Activated CD4-positive, alpha-beta T cell treated with anti-CD3 and anti-CD28 coated beads for 48 hours (primary cell): ENCODE results near the gene SERINC3.

Experiments
- DNase-seq: peaks from one replicate; pipeline ENCODE4 v3.0.0-alpha.2; 2020

Gene SERINC3

DNA sequence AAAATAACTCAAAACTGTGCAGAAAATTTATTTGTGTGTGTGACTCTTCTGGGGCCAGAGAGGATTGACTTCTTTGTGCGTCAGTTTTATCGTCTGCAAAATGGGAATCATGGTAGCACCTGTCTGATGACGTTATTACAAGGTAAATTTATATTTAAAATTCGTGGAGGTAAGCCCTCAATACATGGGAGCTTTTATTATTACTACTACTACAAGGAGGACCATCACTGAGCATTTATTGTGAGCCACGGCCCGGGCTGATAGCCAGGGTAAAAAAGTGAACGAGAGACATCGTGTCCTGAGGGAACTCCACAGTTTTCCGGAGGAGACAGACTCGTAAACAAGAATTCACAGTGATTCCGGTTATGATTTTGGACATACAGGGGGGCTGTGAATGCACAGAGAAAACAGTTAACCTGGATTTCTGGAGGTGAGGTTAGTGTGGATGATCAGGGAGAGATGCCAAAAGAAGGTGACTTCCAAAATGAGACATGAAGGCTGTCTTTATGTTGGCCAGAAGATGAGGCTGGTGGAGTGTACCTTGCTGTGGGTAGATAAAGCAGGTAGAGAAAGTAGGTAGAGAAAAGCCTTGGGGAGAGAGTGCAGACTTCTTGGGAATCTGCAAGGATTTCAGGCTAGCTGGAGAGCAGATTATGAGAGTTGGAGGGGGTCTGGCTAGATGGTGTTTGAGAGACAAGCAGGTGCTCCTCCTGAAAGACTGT is 10.6 kb upstream of the SERINC3 start:
- no peak for DNase-seq

DNA sequence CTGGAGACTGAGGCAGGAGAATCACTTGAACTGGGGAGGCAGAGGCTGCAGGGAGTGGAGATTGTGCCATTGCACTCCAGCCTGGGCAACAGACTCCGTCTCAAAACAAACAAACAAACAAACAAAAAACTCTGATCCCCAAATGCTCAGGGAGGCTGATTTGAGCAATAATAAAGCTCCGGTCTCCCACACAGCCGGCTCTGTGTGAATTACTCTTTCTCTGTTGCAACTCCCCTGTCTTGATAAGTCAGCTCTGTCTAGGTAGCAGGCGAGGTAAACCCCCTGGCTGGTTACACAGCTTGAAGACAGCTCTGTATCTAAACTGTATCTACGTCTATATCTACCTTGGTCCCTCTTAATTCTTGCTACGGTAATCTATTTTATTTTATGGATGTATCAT is 6.4 kb upstream of the SERINC3 start:
- DNase-seq = no peak

DNA sequence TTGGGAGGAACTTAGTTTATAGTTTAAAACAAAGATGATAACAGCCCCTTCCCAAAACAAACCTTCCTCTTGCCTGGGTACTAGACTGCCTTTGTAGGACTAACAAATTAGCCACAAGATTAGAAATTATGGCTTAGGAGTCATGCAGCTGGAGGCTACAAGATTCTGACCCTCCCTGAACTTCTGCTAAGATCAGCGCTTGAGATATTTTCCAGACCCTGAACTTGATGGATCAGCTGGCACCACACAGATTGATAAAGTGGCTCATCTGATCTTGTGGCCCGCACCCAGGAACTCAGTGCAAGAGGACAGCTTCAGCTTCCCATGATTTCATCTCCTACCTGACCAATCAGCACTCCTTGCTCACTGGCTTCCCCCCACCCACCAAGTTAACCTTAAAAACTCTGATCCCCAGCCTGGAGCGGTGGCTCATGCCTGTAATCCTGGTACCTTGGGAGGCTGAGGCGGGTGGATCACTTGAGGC is 5.9 kb upstream of the SERINC3 start:
- no peak for DNase-seq

DNA sequence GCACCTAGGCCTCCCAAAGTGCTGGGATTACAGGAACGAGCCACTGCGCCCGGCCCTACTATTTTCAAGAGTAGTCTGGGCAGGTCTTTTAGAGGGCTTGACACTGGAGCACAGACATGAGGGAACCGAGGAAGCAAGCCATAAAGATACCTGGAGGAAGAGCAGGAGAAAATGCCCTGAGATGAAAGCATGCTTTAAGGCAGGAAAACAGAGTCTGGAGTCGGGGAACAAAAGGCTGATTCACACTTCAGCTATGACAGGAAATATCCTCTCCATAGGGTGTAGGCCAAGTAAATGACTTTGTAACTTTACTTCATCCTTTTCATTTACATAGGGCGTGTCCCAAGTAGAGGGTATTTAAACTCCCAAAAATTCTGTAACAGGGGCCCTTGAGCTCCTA is 4.3 kb upstream of the SERINC3 start:
- DNase-seq = no peak

DNA sequence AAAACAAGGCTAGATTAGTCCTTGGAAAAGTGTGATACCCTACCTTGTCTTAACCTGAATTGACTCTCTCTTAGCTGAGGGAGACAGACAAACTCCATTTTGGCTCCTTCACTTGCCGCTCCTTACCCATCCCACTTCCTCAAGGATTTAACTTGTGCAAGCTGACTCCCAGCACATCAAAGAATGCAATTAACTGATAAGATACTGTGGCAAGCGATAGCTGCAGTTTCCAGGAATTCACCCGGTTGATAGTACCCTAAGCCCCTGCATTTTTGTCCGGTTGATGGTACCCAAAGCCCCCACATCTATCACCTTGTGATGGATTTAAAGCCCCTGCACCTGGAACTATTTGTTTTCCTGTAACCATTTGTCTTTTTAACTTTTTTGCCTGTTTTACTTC is 1.9 kb upstream of the SERINC3 start:
- no peak for DNase-seq

DNA sequence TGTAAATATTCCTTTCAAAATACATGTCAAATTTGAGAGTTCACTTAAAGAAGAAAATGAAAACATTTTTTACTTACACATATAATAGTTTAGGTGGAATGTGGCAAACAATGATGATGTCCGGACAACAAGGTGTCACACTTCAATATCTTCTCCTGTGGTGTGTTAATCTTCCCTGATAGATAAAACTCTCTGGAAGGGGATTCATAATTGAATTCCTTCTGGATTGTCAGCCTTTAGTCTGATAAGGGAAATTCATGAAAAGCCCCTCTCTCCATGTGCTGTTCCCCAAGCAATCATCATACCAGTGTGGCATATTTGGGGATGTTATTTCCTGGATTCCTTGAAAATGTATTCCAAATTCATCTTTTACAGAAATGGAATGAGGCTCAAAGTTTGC is 971 bp upstream of the SERINC3 start:
- no peak for DNase-seq

DNA sequence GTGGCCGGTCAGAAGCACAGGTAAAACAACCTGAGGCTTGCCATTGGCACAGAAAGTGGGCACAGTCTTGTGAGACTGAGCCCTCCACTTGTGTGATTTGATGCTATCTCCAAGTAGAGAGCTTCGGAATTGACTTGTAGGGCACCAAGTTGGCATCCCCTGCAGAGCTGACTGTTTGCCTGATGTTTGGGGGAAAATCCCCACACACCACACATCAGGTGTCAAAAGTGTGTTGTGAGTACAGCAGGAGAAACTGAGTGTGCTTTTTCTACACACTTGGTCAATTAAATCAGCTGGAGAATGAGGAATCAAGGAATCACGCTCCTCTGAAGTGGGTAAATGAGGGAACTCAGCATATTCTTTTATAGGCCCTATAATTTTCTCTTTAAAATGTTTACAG is 989 bp downstream of the SERINC3 start:
- DNase-seq = no peak

DNA sequence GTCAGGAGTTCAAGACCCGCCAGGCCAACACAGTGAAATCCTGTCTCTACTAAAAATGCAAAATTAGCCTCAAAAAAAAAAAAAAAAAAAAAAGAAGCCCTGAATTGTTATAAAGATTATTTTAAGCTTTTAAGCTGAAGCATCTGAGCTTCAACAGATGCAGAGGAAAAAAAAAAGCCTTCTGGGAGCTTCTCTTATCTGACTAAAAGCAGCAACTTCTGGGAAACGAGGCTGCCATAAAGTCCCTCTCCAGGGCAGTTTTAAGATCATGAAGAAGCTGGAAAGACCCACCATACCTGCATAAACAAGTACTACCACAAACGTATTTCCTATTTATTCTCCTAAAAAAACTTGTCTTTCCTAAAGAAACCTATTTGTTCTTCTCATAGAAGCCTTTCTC is 3.6 kb downstream of the SERINC3 start:
- no peak for DNase-seq

DNA sequence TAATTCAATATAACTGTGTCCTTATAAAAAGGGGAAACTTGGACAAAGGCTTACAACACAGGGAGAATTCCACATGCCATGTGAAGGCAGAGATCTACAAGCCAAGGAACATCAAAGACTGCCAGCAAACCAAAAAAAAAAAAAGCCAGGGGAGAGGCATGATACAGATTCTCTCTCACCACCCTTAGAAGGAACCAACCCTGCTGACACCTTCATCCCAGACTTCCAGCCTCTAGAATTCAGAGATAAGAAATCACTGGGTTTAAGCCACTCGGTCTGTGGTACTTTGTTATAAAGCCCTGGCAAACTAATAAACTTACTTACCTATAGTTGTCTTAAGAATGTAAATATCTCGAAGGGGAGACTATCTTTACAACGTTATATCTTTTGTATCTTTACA is 4.4 kb downstream of the SERINC3 start:
- DNase-seq = no peak

DNA sequence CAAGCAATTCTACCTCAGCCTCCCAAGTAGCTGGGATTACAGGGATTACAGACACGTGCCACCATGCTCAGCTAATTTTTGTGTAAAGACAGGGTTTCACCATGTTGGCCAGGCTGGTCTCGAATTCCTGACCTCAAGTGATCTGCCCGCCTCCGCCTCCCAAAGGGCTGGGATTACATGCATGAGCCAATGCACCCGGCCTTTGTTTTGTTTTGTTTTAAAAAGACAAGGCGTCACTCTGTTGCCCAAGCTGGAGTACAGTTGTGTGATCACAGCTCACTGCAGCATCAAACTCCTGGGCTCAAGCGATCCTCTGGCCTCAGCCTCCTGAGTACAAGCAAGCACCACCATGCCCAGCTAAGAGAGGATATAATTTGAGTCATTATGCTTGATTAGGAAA is 5.4 kb downstream of the SERINC3 start:
- no peak for DNase-seq

DNA sequence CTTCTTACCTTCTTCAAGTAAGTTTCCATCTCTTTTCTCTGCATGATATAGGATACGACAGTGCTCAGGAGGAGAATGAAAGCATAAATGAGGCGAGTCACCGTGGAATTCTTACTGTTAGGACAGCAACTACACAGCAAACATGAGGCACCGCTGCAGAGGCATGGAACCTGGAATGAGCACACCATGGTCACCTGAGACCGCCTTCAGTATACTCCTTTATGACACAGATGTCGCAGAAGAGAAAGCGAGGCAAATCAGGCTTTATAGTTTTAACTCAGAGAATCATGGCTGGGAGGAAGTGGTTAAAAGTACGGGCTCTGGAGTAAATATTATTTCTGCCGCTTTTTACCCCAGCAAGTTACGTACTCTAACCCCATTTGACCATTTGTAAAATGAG is 8.0 kb downstream of the SERINC3 start:
- no peak for DNase-seq

DNA sequence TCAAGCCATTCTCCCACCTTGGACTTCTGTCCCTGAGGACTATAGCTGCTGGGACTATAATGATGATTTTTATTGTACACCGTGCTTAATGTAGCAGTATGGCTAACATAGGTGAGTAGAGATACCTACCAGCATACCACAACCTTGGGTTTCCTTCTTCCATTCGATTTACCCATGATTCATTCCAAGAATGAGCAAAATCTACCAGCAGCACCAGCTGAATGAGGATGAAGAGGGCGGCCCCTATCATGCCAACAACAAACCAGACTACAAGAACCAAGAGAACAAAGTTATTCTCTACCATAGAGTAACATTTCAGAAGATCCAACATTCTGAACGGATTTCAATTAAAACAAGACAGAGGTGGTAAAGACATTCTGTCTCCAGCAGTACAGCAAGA is 12.1 kb downstream of the SERINC3 start:
- no peak for DNase-seq

DNA sequence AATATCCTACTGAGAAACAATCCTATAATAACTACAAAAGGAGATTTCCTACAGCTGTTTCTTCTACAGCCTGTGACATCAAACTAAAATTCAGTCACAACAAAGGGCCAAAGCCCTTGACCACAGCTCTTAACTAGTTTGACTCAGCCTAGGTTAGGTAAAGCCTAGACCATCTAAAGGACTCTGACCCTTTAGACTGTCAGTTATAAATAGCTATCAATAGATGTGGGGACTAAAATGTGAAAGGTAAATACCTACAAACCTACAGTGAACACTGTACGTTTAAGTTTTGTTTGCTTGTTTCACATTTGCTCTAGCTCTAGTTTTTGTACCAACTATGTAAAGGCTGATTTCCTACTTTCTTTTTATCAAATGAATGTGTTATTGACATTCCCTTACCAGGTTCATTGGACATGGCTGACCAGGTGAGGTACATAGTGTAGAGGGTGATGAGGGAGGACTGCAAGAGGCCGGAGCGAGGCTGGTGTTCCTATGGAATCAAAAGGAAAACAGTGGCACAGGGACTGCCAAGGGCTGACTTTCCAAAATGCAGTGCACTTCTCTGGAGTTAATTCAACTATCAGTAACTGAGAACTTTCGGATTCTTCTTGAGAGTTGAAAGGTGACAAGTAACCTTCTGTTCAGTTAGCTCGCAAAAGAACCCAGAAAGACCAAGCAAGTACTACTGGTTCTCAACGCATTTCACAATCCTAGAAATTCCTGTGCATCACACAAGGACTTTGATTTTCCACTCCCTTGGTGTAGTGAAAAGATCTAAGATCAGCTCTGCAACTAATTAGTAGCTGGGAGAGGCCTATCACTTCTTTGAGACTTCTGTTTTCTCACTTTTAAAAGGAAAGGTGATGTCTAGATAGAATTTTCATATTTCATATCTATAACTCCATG is 17.2 kb downstream of the SERINC3 start:
- no peak for DNase-seq

DNA sequence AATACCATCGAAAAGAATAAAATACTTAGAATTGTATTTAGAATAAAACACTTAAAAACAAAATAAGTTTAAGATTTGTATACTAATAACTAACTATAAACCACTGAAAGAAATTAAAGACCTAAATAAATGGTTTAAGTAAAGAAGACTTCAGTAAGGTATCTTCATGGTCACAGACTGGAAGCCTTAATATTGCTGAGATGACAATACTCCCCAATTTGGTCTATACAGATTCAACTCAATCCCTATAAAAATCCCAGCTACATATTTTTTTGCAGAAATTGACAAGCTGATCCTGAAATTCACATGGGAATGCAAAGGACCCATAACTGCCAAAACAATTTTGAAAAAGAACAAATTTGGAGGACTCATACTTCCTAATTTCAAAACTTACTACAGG is 18.9 kb downstream of the SERINC3 start:
- DNase-seq = no peak

DNA sequence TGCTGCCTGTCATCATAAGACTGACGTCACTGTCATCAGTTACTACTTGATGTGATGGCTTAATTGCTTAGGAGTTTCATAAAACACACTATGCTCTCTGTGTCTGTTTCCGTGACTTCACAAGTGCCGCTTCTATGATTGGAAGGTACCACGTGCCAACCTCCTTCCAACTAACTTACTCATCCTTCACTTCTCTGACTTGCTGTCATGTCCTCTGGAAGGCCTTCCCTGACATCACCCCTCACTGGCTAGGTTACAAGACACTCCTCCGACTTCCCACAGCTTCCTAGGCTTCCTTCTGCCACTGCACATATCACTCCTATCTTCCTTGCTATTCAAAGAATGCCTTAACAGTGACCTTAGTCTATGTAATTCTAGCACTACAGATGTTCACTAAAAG is 20.4 kb downstream of the SERINC3 start:
- no peak for DNase-seq

DNA sequence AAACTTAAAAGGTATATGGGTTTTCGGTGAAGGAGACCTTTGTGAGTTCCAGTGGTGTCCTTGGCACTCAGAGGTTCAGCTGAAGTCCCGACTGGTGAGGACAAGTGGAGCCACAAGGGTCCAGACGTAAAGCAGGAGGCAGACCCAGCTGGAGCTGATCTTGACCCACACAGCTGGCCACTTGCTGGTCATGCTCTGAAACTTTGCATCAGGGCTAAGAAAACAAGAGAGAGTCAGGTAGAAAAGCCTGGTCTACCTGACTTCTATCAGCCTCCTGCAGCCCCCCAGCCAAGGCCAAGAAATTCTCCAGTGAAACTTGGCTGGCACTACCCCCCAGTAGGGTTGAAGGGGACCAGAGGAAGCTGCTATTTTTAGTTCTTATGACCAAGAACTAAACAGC is 21.6 kb downstream of the SERINC3 start:
- no peak for DNase-seq

DNA sequence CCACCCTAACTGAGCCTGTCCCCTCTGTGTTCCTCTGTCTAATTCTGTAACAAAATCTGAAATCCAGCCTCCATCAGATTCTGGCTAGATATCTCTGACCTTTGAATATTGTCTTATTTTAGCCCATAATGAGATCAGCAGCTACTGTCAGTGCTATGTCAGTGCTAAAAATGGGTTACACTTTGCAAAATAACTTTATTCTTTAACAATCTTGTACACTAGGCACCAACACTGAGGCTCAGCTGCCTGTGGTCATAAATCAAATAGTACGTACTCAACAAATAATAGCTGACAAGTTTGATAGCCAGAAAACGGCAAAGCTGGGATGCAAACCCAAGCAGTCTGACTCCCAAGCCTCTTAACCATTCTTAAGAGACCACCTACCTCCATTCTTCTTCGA is 24.1 kb downstream of the SERINC3 start:
- DNase-seq = no peak

DNA sequence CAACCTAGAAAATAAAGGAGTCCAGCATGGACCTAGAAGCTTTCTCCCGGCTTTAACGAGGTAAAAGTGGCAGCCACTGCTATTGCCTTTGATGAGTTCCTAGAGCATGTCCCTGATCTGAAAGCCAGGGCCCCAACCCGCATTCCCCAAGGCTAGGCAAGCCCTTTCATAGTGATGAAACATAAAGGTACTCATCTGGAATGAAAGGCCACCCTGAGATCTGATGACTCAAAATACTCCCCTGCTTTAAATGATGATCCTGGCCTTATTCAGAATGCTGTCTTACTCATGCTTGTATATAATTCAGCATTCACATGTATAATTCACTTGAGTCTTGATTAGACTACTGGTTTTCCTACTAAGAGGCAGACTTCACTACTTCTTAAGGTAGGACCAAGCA is 24.9 kb downstream of the SERINC3 start:
- DNase-seq = peak; percentile 70

DNA sequence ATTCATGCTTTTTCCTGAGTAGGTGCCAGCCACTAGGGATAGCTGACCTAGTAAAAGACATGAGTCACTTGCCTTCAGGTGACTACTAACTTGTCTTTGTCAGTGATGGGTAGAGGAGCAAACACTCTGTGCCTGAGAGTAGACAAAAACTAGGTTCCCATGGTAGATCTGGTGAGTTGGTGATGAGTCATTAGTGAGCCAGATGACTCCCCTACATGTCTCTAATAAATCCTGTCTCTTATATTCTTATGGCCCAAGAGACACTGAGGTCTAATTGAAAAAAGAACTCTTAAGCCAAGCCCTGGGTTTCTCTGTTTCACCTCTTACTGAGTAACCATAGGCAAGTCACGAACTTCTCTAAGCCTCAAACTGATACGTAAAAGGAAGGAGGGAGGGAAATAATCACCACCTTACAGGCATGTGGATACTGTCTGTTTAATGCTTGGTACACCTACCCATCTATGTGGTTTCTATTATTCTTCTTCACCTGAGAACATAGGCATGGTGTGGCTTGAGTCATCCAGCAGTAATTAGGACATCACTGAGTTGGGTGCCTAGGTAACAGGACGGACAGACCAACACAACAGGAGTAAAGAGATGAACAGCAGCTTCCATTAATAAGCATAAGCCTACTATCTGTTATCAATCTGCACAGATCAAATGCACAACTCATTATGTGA is 25.9 kb downstream of the SERINC3 start:
- DNase-seq = peak; percentile 34

DNA sequence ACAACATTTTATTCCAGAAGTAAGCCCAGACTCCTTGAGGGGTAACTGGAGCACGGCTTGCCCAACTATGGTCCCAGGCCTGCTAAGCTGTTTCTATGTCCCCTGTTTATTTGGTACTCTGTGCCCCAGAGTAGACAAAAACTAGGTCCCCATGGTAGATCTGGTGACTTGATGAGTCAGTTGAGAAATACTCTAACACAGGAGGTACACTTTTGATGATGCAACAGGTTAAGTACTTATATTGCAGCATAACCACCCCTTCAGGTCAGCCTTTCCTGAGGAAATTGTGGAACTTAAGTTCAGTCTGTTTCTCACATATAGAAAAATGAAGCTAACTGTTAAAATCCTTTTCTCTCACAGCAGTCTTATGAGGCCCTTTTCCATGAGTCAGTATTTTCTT is 26.6 kb downstream of the SERINC3 start:
- no peak for DNase-seq

DNA sequence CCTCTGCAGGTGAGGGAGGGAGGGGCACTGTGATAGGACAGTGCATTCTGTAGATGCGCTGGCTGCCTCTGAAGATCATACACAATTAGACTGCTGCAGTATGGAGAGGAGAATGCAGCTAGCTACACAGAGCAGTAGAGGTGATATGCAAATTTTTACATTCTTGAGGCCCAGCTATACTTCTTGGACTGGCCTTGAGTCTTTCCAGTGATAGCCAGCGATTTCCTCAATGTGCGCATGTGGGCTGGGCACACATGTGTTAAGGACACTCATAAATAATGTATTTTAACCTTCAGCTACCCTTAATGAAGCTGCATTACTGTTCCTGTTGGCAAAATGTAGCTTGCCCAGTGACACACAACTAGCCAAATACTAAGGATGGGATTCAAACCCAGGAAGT is 27.2 kb downstream of the SERINC3 start:
- no peak for DNase-seq

DNA sequence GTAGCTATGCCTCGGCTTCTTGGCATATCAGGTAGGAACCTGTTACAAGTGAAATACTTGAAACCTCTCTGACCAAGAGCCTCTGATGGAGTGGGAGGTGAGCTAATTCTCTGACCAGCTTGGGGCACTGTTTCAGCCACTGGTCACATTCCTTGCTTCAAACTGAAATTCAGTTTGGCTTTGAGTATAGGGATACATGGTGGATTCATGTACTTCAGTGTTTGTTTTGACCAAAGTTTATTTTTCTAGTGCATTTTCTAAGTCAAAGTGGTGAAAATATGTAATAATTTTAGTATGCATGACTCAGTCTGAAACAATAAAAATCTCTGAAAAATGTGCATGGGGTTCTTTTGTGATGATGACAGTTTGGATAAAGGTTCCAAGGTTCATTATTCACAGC is 27.6 kb downstream of the SERINC3 start:
- DNase-seq = no peak

DNA sequence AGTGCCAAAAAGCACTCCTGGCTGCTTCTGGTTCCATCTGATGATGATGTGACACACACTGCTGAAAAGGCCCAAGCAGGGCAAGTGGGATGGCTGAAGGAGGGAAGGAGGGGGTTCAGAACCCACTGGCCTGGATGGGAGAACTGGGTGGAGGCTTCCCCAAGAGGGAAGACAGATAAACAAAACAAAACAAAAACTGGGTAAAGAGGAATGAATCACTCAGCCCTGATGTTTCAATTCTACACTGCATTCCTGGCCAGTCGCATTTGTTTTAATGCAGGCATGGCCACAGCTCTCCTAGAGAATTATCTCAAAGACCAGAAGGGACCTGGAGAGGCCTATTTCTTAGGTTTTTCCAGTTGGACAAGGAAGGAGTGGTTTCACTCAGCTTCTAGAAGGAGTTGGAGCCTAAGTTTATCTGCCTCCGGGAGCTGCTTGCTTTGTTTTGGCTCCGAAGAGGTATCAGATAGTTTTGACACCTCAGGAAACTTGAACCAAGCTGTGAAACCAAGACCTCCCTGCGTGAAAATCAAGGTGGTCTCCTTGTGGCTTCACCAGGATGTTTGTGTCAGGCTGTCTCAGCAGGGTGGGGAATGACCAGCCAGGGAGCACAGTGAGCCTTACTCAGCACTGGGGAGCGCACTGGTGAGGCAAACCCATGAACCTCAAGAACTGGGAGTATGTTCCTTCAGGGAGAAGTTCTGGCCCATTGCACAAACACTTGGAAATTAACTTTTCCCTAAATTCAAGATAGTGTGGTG is 30.1 kb downstream of the SERINC3 start:
- DNase-seq = no peak
